DND-41 (cell line): Measurements from ENCODE around the gene SYT3.

ENCODE experiments used
- CTCF ChIP-seq: IDR thresholded peaks from 2 replicates; pipeline ENCODE4 v1.5.1; 2012; ENCODE audit warnings: borderline replicate concordance, low read length, moderate library complexity, mild to moderate bottlenecking; ENCODE audit not compliant: poor library complexity, severe bottlenecking; ENCODE audit errors: extremely low read depth
- EZH2 ChIP-seq: IDR thresholded peaks from 3 replicates; pipeline ENCODE4 v1.6.1; 2012; ENCODE audit warnings: borderline replicate concordance, low read depth, mild to moderate bottlenecking, moderate library complexity, low read length, inconsistent platforms; ENCODE audit not compliant: severe bottlenecking

DNA sequence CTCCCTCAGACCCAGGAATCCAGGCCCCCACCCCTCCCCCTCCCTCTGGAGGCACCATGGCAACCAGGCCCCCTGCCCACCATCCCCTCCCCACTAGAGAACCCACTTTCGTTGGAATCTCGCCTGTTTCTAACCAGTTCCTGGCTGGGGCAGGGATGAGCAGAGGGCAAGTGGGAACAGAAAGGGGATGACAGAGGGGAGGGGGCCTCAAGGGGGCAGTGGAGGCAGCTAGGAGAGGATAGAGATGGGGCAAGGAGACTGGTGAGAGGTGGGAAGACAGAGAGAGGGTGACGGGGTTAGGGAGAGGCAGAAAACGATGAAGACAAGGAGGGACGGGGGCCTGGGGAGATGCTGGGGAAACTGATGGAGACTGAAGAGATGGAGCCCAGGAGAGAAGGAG, 9.0 kb upstream of the SYT3 start:
- TF ChIP-seq CTCF = no peak
- no peak for TF ChIP-seq EZH2
